Gastroesophageal sphincter (tissue), 4 donors: ENCODE data around the gene TMUB2. TPM values are rescaled to one million over a fixed set of nuclear protein-coding genes. Genes with fewer than 3 reads are reported as not detected.

Experiments used
- ATAC-seq: fragments of 150-250 bp; one replicate; pipeline ENCODE4 v1.9.1; 2016; ENCODE audit warnings: mild to moderate bottlenecking, moderate library complexity
- H3K27ac ChIP-seq, 4 donors: fragments of 200-600 bp; sonication (generic) in 3 of 4; 1 replicate in 3 of 4; 2 replicates in 1 of 4; pipeline ENCODE4 v1.5.1; 2016 to 2019
- H3K27me3 ChIP-seq: fragments of 200-600 bp; sonication (generic); one replicate; pipeline ENCODE4 v1.5.1; 2019
- H3K36me3 ChIP-seq, 2 donors: fragments of 200-600 bp; sonication (generic); one replicate each; pipeline ENCODE4 v1.5.1; 2019; ENCODE audit warnings: control low read depth in 1 of 2
- H3K4me1 ChIP-seq, 3 donors: fragments of 200-600 bp; sonication (generic); 1 replicate in 2 of 3; 2 replicates in 1 of 3; pipeline ENCODE4 v1.5.1; 2016 to 2019; ENCODE audit warnings: control low read depth in 2 of 3
- H3K4me3 ChIP-seq, 2 donors: fragments of 200-600 bp; sonication (generic); one replicate each; pipeline ENCODE4 v1.5.1; 2019; ENCODE audit warnings: mild to moderate bottlenecking in 1 of 2, moderate library complexity in 1 of 2
- H3K9me3 ChIP-seq, 3 donors: fragments of 200-600 bp; sonication (generic); one replicate each; pipeline ENCODE4 v1.5.1; 2017 to 2019; ENCODE audit warnings: control low read depth in 2 of 3
- EP300 ChIP-seq: sonication (generic); formaldehyde crosslinking; IDR thresholded peaks from one replicate; pipeline ENCODE4 v1.6.1; 2017; ENCODE audit warnings: antibody characterized with exemption, mild to moderate bottlenecking
- POLR2A ChIP-seq, 2 donors: fragments of 450-650 bp; IDR thresholded peaks; one replicate each; pipeline ENCODE4 v1.6.1; 2017; ENCODE audit warnings: antibody characterized with exemption in 2 of 2, mild to moderate bottlenecking in 2 of 2, moderate library complexity in 1 of 2
- POLR2AphosphoS5 ChIP-seq: sonication (generic); formaldehyde crosslinking; IDR thresholded peaks from one replicate; pipeline ENCODE4 v1.6.1; 2017; ENCODE audit warnings: antibody characterized with exemption
- WGBS, 2 donors: methylation state at CpG; one replicate each; pipeline ENCODE4 v1.1.5; 2018; ENCODE audit warnings: low coverage in 1 of 2; 5-methylcytosine and 5-hydroxymethylcytosine counted together
- total RNA-seq, 4 donors: library from RNA; depleted of rRNA; stranded (reverse); fragments of >200 nt; gene quantifications; one replicate each; pipeline ENCODE4 v1.1.0, GENCODE V29; 2016
- TF ChIP-seq, protein P1 (sequence below), 4 experiments: fragments of 200-600 bp in 2 of 4; fragments of 450-650 bp in 2 of 4; sonication (generic) in 1 of 4; IDR thresholded peaks; one replicate each; pipeline ENCODE4 v1.5.1; 2017 to 2019; ENCODE audit warnings: antibody characterized with exemption in 4 of 4, mild to moderate bottlenecking in 2 of 4, moderate library complexity in 2 of 4

The TMUB2 gene
- total RNA-seq, 4 donors from 2014 or later = 28.3 to 36.1 (median 29.8) TPM

DNA sequence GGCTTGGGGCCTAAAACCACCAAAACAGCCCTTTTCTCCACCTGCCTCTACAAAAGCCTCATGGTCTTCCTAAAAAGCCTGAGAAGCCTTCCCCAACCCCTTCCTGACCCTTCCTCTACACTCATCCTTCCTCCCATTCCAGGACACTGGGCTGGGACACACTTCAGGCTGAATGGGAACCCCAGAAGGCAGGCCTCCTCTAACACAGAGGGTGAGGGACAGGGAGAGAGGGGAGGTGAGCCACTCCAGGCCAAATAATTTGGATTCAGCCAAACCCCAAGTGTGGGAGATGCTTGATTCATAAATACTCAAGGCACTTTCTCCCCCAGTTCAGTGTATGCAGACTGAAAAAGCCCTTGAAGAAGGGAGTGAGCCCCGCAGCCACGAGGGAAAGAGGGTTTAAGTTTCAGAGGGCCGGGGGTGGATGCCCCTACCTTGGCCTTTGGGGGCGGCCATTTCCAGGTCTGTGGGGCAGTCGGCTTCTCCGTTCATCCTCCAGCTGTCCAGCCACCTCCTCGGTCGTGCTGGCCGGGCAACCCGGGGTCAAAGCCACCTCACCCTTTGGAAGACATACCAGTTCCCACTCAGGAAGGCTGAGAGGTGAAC, 31.1 kb downstream of the TMUB2 start:
- Histone ChIP-seq H3K36me3 (peaks cover 0 to 46% of the 10 kb centered on the region in 2 donors), H3K27me3 (no peaks in the 10 kb centered on the region), H3K9me3 (no peaks in the 10 kb centered on the region), H3K4me1 (peaks cover 7 to 43% (median 16%) of the 10 kb centered on the region in 3 donors), H3K4me3 (peak overlapping the region; percentile 48 to 64), H3K27ac (peak overlapping the region in 3 of 4 donors; percentile 93 to 100 (median 96))
- ATAC-seq = no peak
- no peak for TF ChIP-seq POLR2AphosphoS5
- TF ChIP-seq, protein P1, sequence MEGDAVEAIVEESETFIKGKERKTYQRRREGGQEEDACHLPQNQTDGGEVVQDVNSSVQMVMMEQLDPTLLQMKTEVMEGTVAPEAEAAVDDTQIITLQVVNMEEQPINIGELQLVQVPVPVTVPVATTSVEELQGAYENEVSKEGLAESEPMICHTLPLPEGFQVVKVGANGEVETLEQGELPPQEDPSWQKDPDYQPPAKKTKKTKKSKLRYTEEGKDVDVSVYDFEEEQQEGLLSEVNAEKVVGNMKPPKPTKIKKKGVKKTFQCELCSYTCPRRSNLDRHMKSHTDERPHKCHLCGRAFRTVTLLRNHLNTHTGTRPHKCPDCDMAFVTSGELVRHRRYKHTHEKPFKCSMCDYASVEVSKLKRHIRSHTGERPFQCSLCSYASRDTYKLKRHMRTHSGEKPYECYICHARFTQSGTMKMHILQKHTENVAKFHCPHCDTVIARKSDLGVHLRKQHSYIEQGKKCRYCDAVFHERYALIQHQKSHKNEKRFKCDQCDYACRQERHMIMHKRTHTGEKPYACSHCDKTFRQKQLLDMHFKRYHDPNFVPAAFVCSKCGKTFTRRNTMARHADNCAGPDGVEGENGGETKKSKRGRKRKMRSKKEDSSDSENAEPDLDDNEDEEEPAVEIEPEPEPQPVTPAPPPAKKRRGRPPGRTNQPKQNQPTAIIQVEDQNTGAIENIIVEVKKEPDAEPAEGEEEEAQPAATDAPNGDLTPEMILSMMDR (IDR thresholded peaks at IDR 0.05) = no peak
- 0% methylated on average over 5 of the region's 10 CpGs; no CpG with 5 or more reads in 1 of the 2 donors for WGBS, 2 donors

DNA sequence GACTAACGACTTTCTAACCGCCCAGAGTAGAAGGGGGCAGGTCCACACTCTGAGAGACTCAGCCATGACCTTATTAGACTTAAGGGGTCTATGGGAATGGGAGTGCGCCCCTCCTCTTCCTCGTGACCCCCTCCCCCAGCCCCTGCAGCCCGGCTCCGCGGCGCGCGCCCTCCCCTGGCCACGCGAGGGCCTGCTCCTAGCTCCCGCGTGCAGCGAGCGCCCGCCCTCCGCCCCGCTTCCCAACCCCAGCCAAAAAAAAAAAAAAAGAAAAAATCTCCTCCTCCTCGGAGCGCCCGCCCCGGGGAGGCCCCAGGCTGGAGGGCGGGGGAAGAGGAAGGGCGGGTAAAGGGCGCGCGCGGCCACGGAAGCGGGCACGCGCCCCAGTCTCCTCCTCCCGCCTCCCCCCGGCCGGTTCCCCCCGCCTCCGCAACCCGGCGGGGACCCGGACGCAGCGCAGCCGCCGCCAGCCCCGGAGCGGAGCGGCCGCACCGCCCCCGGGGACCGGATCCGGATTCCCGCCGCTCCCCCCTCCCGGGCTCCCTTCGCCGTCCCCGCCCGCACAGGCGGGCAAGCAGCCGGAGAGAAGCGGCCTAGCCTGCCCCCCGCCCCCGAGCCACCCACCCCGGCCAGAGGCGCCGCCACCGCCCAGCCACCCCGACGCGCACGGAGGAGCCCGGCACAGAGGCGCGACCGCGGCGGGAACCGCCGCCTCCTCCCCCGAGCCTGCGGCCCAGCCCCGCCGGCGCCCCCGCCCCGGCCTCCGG, 31.8 kb downstream of the TMUB2 start:
- peaks cover 0 to 39% of the 10 kb centered on the region in 2 donors for H3K36me3 ChIP-seq
- TF ChIP-seq, protein P1 (IDR thresholded peaks at IDR 0.05) = peak in 3 of 4 experiments; percentile 32 to 82 (median 44)
- TF ChIP-seq POLR2A (IDR thresholded peaks at IDR 0.05) = peak; percentile 54 to 79
- no peak for TF ChIP-seq EP300
- TF ChIP-seq POLR2AphosphoS5 = peak; percentile 60
- peak overlapping the region; percentile 48 to 64 for H3K4me3 ChIP-seq
- no peaks in the 10 kb centered on the region for H3K9me3 ChIP-seq
- peaks cover 7 to 44% (median 23%) of the 10 kb centered on the region in 3 donors for H3K4me1 ChIP-seq
- 0% methylated on average over 1 of the region's 89 CpGs; no CpG with 5 or more reads in 1 of the 2 donors for WGBS, 2 donors
- peak overlapping the region; percentile 79 to 100 (median 94) for H3K27ac ChIP-seq
- ATAC-seq = peak; percentile 66
- no peaks in the 10 kb centered on the region for H3K27me3 ChIP-seq

DNA sequence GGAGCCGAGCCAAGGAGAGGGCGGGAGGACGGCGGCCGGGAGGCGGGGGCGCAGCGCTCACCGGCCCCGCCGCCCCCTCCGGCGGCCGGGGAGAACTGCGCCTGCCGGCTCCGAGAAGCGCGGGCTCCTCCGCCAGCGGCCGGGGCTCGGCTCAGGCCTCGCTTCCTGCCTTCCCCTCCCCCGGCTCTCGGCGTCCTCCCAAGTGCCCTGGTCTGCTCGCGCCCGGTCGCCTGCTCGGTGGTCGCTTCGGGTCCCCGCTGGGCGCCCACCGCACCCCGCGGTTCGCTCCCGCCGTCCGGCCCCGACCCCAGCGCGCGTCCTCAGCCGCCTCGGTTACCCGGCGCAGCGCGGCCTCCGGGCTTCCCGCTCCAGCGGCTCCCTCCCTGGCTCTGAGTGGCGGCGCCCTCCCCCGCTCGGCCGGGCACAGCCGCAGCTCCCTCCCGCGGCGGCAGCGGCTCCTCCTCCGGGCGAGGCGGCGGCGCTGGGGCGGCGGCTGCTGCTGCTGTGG, 32.4 kb downstream of the TMUB2 start:
- H3K27ac ChIP-seq = peak overlapping the region; percentile 79 to 100 (median 94)
- no CpG with 5 or more reads among the region's 73 CpGs for WGBS, 2 donors
- ATAC-seq = peak; percentile 67
- H3K27me3 ChIP-seq = no peaks in the 10 kb centered on the region
- peaks cover 0 to 33% of the 10 kb centered on the region in 2 donors for H3K36me3 ChIP-seq
- no peaks in the 10 kb centered on the region for H3K9me3 ChIP-seq
- peaks cover 7 to 50% (median 28%) of the 10 kb centered on the region in 3 donors for H3K4me1 ChIP-seq
- peak; percentile 55 to 62 for TF ChIP-seq POLR2A (IDR thresholded peaks at IDR 0.05)
- TF ChIP-seq EP300 = no peak
- no peak for TF ChIP-seq POLR2AphosphoS5
- TF ChIP-seq, protein P1 (IDR thresholded peaks at IDR 0.05) = peak in 3 of 4 experiments; percentile 55 to 86 (median 85)
- peak overlapping the region; percentile 48 to 64 for H3K4me3 ChIP-seq

DNA sequence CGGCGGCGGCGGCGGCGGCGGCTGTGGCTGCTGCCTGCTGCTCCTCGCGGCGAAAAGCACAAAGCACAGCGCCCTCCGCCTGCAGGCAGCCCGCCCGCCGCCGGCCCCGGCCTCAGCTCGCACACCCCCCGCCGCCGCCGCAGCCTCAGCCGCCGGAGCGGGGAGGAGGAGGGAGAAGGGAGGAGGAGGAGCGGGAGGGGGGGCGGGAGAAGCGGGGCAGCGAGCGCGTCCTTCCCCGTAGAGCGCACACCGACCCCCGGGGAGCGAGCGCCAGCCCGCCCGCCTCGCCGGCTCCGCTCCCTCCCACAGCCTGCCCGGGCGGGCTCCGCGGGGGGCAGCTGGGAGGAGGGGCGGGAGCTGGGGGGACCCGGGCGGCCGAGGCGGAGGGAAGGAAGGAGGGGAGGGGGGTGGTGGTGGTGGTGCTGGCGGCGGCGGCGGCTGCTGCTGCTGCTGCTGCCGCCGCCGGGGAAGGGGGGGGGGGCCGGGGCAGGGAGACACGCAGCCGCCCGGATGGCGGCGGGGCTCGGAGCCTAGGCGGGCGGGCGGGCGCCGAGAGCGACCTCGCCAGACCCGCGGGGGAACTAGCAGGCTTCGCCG, 32.9 kb downstream of the TMUB2 start, which contains the start of gene UBTF:
Gene UBTF, minus strand, starts transcription at position 60 of the 597 bp plus-strand sequence. CDS start 1,446 bp downstream, outside the sequence.
- H3K27me3 ChIP-seq = no peaks in the 10 kb centered on the region
- H3K36me3 ChIP-seq = peaks cover 0 to 27% of the 10 kb centered on the region in 2 donors
- no peaks in the 10 kb centered on the region for H3K9me3 ChIP-seq
- peaks cover 7 to 56% (median 28%) of the 10 kb centered on the region in 3 donors for H3K4me1 ChIP-seq
- no CpG with 5 or more reads among the region's 76 CpGs for WGBS, 2 donors
- peak; percentile 16 for ATAC-seq
- peak within 1 kb of the TSS; percentile 79 to 100 (median 94) for H3K27ac ChIP-seq
- H3K4me3 ChIP-seq = peak within 1 kb of the TSS; percentile 48 to 64
- TF ChIP-seq POLR2A (IDR thresholded peaks at IDR 0.05) (peak in 1 of 2 donors; percentile 4), EP300 (no peak)
